Osteoblast (primary cell): ENCODE measurements around the gene P2RX4. TPM values are rescaled to one million over a fixed set of nuclear protein-coding genes. Genes with fewer than 3 reads are reported as not detected.
"Not testable (repeated sequence)": the region's sequence is repeated elsewhere in the genome, so short reads cannot be mapped to it uniquely, and the experiment has no call there.

ENCODE experiments used
- DNase-seq: peaks from one replicate; pipeline ENCODE4 v3.0.0; 2011; ENCODE audit warnings: low spot score, mixed read lengths; ENCODE audit not compliant: insufficient read length; ENCODE audit errors: missing footprints
- H2AFZ ChIP-seq: 2 replicates; pipeline ENCODE4 v1.6.0; 2011; ENCODE audit warnings: mild to moderate bottlenecking, low read length
- H3K27ac ChIP-seq: 2 replicates; pipeline ENCODE4 v1.5.1; 2011; ENCODE audit warnings: mild to moderate bottlenecking, low read depth, low read length, moderate library complexity
- H3K27me3 ChIP-seq: 2 replicates; pipeline ENCODE4 v1.6.0; 2012; ENCODE audit warnings: mild to moderate bottlenecking, control low read depth, inconsistent platforms, low read length, moderate library complexity; ENCODE audit not compliant: insufficient read depth
- H3K36me3 ChIP-seq: 2 replicates; pipeline ENCODE4 v1.5.1; 2011; ENCODE audit warnings: mild to moderate bottlenecking, low read length, control low read depth, moderate library complexity; ENCODE audit not compliant: insufficient read depth
- H3K4me1 ChIP-seq: 2 replicates; pipeline ENCODE4 v1.5.1; 2011; ENCODE audit warnings: mild to moderate bottlenecking, low read length, control low read depth, moderate library complexity; ENCODE audit not compliant: insufficient read depth
- H3K4me2 ChIP-seq: 2 replicates; pipeline ENCODE4 v1.6.0; 2011; ENCODE audit warnings: mild to moderate bottlenecking, low read length; ENCODE audit not compliant: insufficient read depth
- H3K4me3 ChIP-seq: fragments of 200-600 bp; sonication (generic); 3 replicates; pipeline ENCODE4 v1.5.1; 2012; ENCODE audit warnings: mild to moderate bottlenecking, low read length, inconsistent platforms; ENCODE audit not compliant: insufficient read depth
- H3K79me2 ChIP-seq: 2 replicates; pipeline ENCODE4 v1.6.0; 2012; ENCODE audit warnings: mild to moderate bottlenecking, low read length, control low read depth, inconsistent platforms; ENCODE audit not compliant: insufficient read depth
- H3K9me3 ChIP-seq: 2 replicates; pipeline ENCODE4 v1.5.1; 2011; ENCODE audit warnings: low read depth, low read length, control low read depth
- H4K20me1 ChIP-seq: 2 replicates; pipeline ENCODE4 v1.6.0; 2012; ENCODE audit warnings: mild to moderate bottlenecking, low read length, control low read depth; ENCODE audit not compliant: insufficient read depth
- CTCF ChIP-seq: IDR thresholded peaks from 2 replicates; pipeline ENCODE4 v1.5.1; 2011; ENCODE audit warnings: mild to moderate bottlenecking, low read depth, low read length, moderate library complexity; ENCODE audit errors: extremely low read depth
- total RNA-seq: library from RNA; depleted of rRNA; stranded (reverse); fragments of >200 nt; gene quantifications from 2 replicates; pipeline ENCODE4 v1.2.3, GENCODE V29; 2012

Gene P2RX4
- total RNA-seq, 1 donor, result 23.5 TPM

- H3K79me2 ChIP-seq, result no peaks in the 10 kb centered on the region
- H3K27ac ChIP-seq, result no peak overlapping the region
- H3K4me1 ChIP-seq, result peaks cover 2% of the 10 kb centered on the region
- no peak overlapping the region for H3K4me2 ChIP-seq
- H3K27me3 ChIP-seq, result no peaks in the 10 kb centered on the region
- H3K9me3 ChIP-seq, result no peaks in the 10 kb centered on the region
- no peaks in the 10 kb centered on the region for H3K36me3 ChIP-seq
- no peak overlapping the region for H3K4me3 ChIP-seq
- TF ChIP-seq CTCF, result no peak
- H2AFZ ChIP-seq, result no peak overlapping the region
- peak; percentile 1 for DNase-seq
- H4K20me1 ChIP-seq, result no peaks in the 10 kb centered on the region
Measured at GRCh38 chr12:121196902-121197301, 13.0 kb upstream of the P2RX4 start.

GRCh38 chr12:121198949-121199348 lies 11.0 kb upstream of the P2RX4 start:
- DNase-seq, result no peak
- H2AFZ ChIP-seq, result no peak overlapping the region
- no peak overlapping the region for H3K4me3 ChIP-seq
- no peak for TF ChIP-seq CTCF
- no peak overlapping the region for H3K27ac ChIP-seq
- no peaks in the 10 kb centered on the region for H3K36me3 ChIP-seq
- H3K79me2 ChIP-seq, result no peaks in the 10 kb centered on the region
- H3K4me1 ChIP-seq, result no peaks in the 10 kb centered on the region
- H3K4me2 ChIP-seq, result no peak overlapping the region
- no peaks in the 10 kb centered on the region for H3K27me3 ChIP-seq
- no peaks in the 10 kb centered on the region for H4K20me1 ChIP-seq
- H3K9me3 ChIP-seq, result no peaks in the 10 kb centered on the region

- not testable (repeated sequence) for DNase-seq, H3K9me3 ChIP-seq, H3K27ac ChIP-seq
Measured at GRCh38 chr12:121201140-121201539, 8.8 kb upstream of the P2RX4 start.

GRCh38 chr12:121202407-121203355 lies 7.2 kb upstream of the P2RX4 start:
- Histone ChIP-seq H3K36me3 (no peaks in the 10 kb centered on the region), H3K27me3 (no peaks in the 10 kb centered on the region), H3K4me3 (no peak overlapping the region), H3K79me2 (no peaks in the 10 kb centered on the region), H4K20me1 (no peaks in the 10 kb centered on the region), H2AFZ (no peak overlapping the region), H3K4me2 (no peak overlapping the region), H3K9me3 (no peaks in the 10 kb centered on the region), H3K4me1 (no peaks in the 10 kb centered on the region), H3K27ac (no peak overlapping the region)
- no peak for DNase-seq
- TF ChIP-seq CTCF, result no peak

More at GRCh38 chr12:121201140-121201539, 8.8 kb upstream of the P2RX4 start:
- H3K79me2 ChIP-seq, H4K20me1 ChIP-seq, H2AFZ ChIP-seq, H3K4me1 ChIP-seq, H3K4me3 ChIP-seq, H3K36me3 ChIP-seq, H3K4me2 ChIP-seq, H3K27me3 ChIP-seq: not testable (repeated sequence)
